ENCODE data around the gene BCL11B.

Gene BCL11B

GRCh38 chr14:99257673-99258221 is 14.2 kb downstream of the BCL11B start:
- POLR2A ChIA-PET, result no interaction called here
- TF ChIP-seq CTCF (IDR thresholded peaks at IDR 0.05; ENCODE audit: control extremely low read depth, extremely low read depth, low read depth, missing control alignments), result no peak
- CTCF ChIA-PET, result interaction anchor here (1.5 kb wide), 1 partner anchor 9 kb away, joined by 4 read pairs; no protein-coding TSS in a partner anchor
- no peak for DNase-seq (ENCODE audit: extremely low spot score)

- CTCF ChIA-PET, result interaction anchor here (1.5 kb wide), 1 partner anchor 9 kb away, joined by 4 read pairs; no protein-coding TSS in a partner anchor
- no peak for TF ChIP-seq CTCF (IDR thresholded peaks at IDR 0.05; ENCODE audit: control extremely low read depth, extremely low read depth, low read depth, missing control alignments)
- DNase-seq (ENCODE audit: extremely low spot score), result no peak
- POLR2A ChIA-PET, result no interaction called here
Observed at GRCh38 chr14:99257122-99257672, 14.8 kb downstream of the BCL11B start.

- ChIA-PET CTCF (interaction anchor here (1.5 kb wide), 1 partner anchor 10 kb away, joined by 4 read pairs; no protein-coding TSS in a partner anchor), POLR2A (no interaction called here)
- TF ChIP-seq CTCF (IDR thresholded peaks at IDR 0.05; ENCODE audit: control extremely low read depth, extremely low read depth, low read depth, missing control alignments), result no peak
- DNase-seq (ENCODE audit: extremely low spot score), result no peak
Observed at GRCh38 chr14:99256483-99256874, 15.5 kb downstream of the BCL11B start.

- POLR2A ChIA-PET, result no interaction called here
- no peak for TF ChIP-seq CTCF (IDR thresholded peaks at IDR 0.05; ENCODE audit: control extremely low read depth, extremely low read depth, low read depth, missing control alignments)
- CTCF ChIA-PET, result interaction anchor here (0.6 to 2.7 kb wide), 2 partner anchors 8 to 133 kb away, joined by 3 to 6 read pairs; no protein-coding TSS in a partner anchor
- no peak for DNase-seq (ENCODE audit: extremely low spot score)
Observed at GRCh38 chr14:99255621-99256482, 16.1 kb downstream of the BCL11B start.

- CTCF ChIA-PET, result interaction anchor here (1.9 to 2.7 kb wide), 2 partner anchors 12 to 134 kb away, joined by 6 to 8 read pairs; no protein-coding TSS in a partner anchor
- POLR2A ChIA-PET, result no interaction called here
- no peak for TF ChIP-seq CTCF (IDR thresholded peaks at IDR 0.05; ENCODE audit: control extremely low read depth, extremely low read depth, low read depth, missing control alignments)
Observed at GRCh38 chr14:99254328-99255009, 17.5 kb downstream of the BCL11B start.

GRCh38 chr14:99253890-99254289 is 18.1 kb downstream of the BCL11B start:
- ChIA-PET CTCF (interaction anchor here (1.9 to 2.7 kb wide), 2 partner anchors 12 to 135 kb away, joined by 6 to 8 read pairs; no protein-coding TSS in a partner anchor), POLR2A (no interaction called here)
- TF ChIP-seq CTCF (IDR thresholded peaks at IDR 0.05; ENCODE audit: control extremely low read depth, extremely low read depth, low read depth, missing control alignments), result no peak
- DNase-seq (ENCODE audit: extremely low spot score), result no peak

More at GRCh38 chr14:99254328-99255009, 17.5 kb downstream of the BCL11B start:
- no peak for DNase-seq (ENCODE audit: extremely low spot score)

Measured in GM10248 (cell line).